HL-60 (cell line): ENCODE results near the gene ADAM12.

Experiments
- DNase-seq, 2 experiments: peaks; one replicate each; pipeline ENCODE4 v3.0.0-alpha.2; 2010 to 2020; ENCODE audit warnings: low read depth in 1 of 2, low spot score in 1 of 2
- H3K27ac ChIP-seq: fragments of 250-450 bp; sonication (Bioruptor Pico); replicated peaks from 2 replicates; pipeline ENCODE4 v1.5.1; 2020; ENCODE audit warnings: mild to moderate bottlenecking, moderate library complexity
- H3K27me3 ChIP-seq: fragments of 250-450 bp; sonication (Bioruptor Pico); 2 replicates; pipeline ENCODE4 v1.5.1; 2021; ENCODE audit warnings: mild to moderate bottlenecking, moderate library complexity; ENCODE audit not compliant: insufficient read depth, poor library complexity, severe bottlenecking
- H3K4me3 ChIP-seq: replicated peaks from 2 replicates; pipeline ENCODE4 v1.5.1; 2011; ENCODE audit warnings: mild to moderate bottlenecking, control low read depth, low read length; ENCODE audit not compliant: insufficient read depth
- GABPA ChIP-seq: IDR thresholded peaks from 2 replicates; pipeline ENCODE4 v1.6.1; 2012; ENCODE audit warnings: low read depth
- POLR2AphosphoS5 ChIP-seq: IDR thresholded peaks from 2 replicates; pipeline ENCODE4 v1.6.1; 2012; ENCODE audit warnings: low read depth
- SPI1 ChIP-seq: IDR thresholded peaks from 2 replicates; pipeline ENCODE4 v1.6.1; 2012; ENCODE audit warnings: low read depth, mild to moderate bottlenecking, borderline replicate concordance
- TF ChIP-seq, protein P1 (sequence below): IDR thresholded peaks from one replicate; pipeline ENCODE4 v1.5.1; 2011; ENCODE audit warnings: low read length, control low read depth, inconsistent platforms; ENCODE audit not compliant: insufficient read depth
- TF ChIP-seq, protein P2 (sequence below): IDR thresholded peaks from 2 replicates; pipeline ENCODE4 v1.6.1; 2012; ENCODE audit warnings: low read depth; ENCODE audit not compliant: insufficient replicate concordance

ADAM12 gene

DNA sequence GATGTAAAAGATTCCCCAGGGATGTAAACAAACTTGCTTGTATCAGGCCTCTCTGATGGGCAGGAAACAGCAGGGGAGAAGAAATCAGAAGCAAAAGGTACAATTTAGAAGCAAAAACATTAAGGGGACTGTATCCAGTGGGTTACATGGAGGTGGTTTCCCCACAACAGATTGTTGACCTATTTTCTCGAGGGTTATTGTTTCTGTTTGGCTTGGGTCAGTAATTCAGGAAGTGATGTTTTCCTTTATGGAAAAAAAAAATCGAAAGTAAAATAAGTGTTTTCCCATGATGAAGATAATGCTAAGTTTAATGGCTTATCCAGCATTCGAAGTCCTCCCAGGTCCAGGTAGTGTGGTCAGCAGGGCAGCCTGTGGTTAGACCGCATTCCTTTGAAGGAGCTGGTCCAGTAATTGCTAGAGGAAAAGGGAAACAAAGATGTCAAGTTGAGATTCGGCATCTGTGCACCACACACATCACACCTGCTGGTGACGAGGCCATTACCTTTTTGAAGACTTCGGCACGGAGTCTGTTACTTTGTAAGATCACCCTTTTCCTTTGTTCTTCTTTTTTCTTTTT, 37.3 kb upstream of the ADAM12 start:
- Histone ChIP-seq H3K4me3 (no peak overlapping the region), H3K27ac (no peak overlapping the region), H3K27me3 (peaks cover 2% of the 10 kb centered on the region)
- DNase-seq, result no peak
- TF ChIP-seq, protein P1, sequence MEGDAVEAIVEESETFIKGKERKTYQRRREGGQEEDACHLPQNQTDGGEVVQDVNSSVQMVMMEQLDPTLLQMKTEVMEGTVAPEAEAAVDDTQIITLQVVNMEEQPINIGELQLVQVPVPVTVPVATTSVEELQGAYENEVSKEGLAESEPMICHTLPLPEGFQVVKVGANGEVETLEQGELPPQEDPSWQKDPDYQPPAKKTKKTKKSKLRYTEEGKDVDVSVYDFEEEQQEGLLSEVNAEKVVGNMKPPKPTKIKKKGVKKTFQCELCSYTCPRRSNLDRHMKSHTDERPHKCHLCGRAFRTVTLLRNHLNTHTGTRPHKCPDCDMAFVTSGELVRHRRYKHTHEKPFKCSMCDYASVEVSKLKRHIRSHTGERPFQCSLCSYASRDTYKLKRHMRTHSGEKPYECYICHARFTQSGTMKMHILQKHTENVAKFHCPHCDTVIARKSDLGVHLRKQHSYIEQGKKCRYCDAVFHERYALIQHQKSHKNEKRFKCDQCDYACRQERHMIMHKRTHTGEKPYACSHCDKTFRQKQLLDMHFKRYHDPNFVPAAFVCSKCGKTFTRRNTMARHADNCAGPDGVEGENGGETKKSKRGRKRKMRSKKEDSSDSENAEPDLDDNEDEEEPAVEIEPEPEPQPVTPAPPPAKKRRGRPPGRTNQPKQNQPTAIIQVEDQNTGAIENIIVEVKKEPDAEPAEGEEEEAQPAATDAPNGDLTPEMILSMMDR, result no peak
- TF ChIP-seq GABPA, result no peak
- TF ChIP-seq SPI1, result no peak
- TF ChIP-seq POLR2AphosphoS5, result no peak
- TF ChIP-seq, protein P2, sequence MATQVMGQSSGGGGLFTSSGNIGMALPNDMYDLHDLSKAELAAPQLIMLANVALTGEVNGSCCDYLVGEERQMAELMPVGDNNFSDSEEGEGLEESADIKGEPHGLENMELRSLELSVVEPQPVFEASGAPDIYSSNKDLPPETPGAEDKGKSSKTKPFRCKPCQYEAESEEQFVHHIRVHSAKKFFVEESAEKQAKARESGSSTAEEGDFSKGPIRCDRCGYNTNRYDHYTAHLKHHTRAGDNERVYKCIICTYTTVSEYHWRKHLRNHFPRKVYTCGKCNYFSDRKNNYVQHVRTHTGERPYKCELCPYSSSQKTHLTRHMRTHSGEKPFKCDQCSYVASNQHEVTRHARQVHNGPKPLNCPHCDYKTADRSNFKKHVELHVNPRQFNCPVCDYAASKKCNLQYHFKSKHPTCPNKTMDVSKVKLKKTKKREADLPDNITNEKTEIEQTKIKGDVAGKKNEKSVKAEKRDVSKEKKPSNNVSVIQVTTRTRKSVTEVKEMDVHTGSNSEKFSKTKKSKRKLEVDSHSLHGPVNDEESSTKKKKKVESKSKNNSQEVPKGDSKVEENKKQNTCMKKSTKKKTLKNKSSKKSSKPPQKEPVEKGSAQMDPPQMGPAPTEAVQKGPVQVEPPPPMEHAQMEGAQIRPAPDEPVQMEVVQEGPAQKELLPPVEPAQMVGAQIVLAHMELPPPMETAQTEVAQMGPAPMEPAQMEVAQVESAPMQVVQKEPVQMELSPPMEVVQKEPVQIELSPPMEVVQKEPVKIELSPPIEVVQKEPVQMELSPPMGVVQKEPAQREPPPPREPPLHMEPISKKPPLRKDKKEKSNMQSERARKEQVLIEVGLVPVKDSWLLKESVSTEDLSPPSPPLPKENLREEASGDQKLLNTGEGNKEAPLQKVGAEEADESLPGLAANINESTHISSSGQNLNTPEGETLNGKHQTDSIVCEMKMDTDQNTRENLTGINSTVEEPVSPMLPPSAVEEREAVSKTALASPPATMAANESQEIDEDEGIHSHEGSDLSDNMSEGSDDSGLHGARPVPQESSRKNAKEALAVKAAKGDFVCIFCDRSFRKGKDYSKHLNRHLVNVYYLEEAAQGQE, result no peak

GRCh38 chr10:126425032-126425431, 36.8 kb upstream of the ADAM12 start:
- Histone ChIP-seq H3K27me3 (peaks cover 2% of the 10 kb centered on the region), H3K27ac (no peak overlapping the region), H3K4me3 (no peak overlapping the region)
- DNase-seq, result no peak
- TF ChIP-seq POLR2AphosphoS5, result no peak
- TF ChIP-seq, protein P2, result no peak
- no peak for TF ChIP-seq SPI1
- TF ChIP-seq, protein P1, result no peak
- TF ChIP-seq GABPA, result no peak

DNA sequence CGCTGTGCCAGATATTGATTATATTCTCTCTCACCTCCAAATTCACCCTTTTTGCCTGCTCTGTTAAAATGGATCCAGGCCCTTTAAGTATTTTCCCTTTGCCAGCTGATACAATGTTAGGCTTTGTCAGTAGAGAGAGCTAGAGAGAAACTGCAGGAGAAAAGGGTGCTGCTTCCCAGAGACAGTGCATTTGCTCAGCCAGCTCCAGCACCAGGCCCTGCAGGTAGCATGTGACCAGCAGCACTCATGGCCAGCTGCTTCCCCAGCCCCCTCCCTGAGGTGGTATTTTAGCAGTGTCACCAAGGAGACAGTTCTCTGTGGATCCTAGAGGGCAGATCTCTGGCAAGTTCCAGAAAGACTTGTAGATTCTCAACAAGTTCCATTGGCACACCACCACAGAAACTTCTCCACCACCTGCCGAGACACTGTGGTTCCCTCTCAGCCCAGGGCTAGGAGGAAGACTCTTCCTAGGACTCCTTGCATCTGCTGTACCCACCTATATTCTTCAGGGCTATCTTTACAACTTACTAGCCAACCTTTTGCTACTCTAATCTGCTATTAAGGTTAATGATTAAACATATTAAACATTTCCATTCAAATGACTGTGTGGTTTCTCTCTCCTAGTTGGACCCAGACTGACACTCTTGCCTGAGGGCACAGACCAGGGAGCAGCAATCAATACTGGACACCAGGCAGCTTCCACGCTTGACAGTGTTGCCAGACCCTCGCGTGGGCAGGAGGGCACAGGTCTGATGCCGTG, 35.6 kb upstream of the ADAM12 start:
- Histone ChIP-seq H3K4me3 (no peak overlapping the region), H3K27me3 (peaks cover 2% of the 10 kb centered on the region), H3K27ac (no peak overlapping the region)
- no peak for DNase-seq
- TF ChIP-seq SPI1 (no peak), POLR2AphosphoS5 (no peak), GABPA (no peak)
- TF ChIP-seq, protein P1, result no peak
- TF ChIP-seq, protein P2, result no peak
